WERI-Rb-1 (cell line): ENCODE measurements around the gene HERC2.
"Not testable (repeated sequence)": the region's sequence is repeated elsewhere in the genome, so short reads cannot be mapped to it uniquely, and the experiment has no call there.

Source experiments
- DNase-seq: peaks from one replicate; pipeline ENCODE4 v3.0.0-alpha.2; 2020
- H3K27ac ChIP-seq: fragments of 250-450 bp; sonication (Bioruptor Pico); 2 replicates; pipeline ENCODE4 v1.5.1; 2020; ENCODE audit warnings: mild to moderate bottlenecking, moderate library complexity
- H3K27me3 ChIP-seq: fragments of 250-450 bp; sonication (Bioruptor Pico); 2 replicates; pipeline ENCODE4 v1.5.1; 2021; ENCODE audit warnings: mild to moderate bottlenecking, low read depth, moderate library complexity; ENCODE audit not compliant: insufficient read depth, severe bottlenecking
- H3K36me3 ChIP-seq: fragments of 250-450 bp; sonication (Bioruptor Pico); 2 replicates; pipeline ENCODE4 v1.5.1; 2020; ENCODE audit warnings: mild to moderate bottlenecking, moderate library complexity
- H3K4me3 ChIP-seq: 2 replicates; pipeline ENCODE4 v1.5.1; 2011; ENCODE audit warnings: low read depth, mild to moderate bottlenecking, control low read depth, low read length
- H3K9me3 ChIP-seq: fragments of 250-450 bp; sonication (Bioruptor Pico); 2 replicates; pipeline ENCODE4 v1.5.1; 2021; ENCODE audit warnings: mild to moderate bottlenecking, moderate library complexity; ENCODE audit not compliant: severe bottlenecking
- TF ChIP-seq, protein P1 (sequence below): IDR thresholded peaks from 2 replicates; pipeline ENCODE4 v1.5.1; 2011; ENCODE audit warnings: low read depth, mild to moderate bottlenecking, control low read depth, inconsistent platforms, low read length

Gene HERC2

DNA sequence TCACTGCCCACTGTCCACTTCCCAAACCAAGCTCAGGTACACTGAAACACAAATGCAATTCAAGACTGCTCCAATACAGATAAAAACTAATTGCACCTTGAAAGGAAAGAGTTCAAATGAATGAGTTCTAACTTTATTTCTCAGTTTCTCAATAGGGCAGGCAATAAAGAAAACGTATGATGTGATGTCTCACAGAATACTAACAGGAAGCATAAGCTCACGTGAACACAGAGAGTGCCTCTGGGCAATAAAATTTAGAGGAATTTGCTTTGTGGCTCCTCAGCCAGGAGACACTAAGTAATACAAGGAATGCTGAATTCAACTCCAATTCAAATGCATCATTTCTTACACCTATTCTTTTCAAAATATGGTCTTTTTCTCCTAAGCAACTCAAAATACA is 140.6 kb downstream of the HERC2 start:
- no peak for DNase-seq
- H3K4me3 ChIP-seq = no peak overlapping the region
- no peaks in the 10 kb centered on the region for H3K9me3 ChIP-seq
- TF ChIP-seq, protein P1, sequence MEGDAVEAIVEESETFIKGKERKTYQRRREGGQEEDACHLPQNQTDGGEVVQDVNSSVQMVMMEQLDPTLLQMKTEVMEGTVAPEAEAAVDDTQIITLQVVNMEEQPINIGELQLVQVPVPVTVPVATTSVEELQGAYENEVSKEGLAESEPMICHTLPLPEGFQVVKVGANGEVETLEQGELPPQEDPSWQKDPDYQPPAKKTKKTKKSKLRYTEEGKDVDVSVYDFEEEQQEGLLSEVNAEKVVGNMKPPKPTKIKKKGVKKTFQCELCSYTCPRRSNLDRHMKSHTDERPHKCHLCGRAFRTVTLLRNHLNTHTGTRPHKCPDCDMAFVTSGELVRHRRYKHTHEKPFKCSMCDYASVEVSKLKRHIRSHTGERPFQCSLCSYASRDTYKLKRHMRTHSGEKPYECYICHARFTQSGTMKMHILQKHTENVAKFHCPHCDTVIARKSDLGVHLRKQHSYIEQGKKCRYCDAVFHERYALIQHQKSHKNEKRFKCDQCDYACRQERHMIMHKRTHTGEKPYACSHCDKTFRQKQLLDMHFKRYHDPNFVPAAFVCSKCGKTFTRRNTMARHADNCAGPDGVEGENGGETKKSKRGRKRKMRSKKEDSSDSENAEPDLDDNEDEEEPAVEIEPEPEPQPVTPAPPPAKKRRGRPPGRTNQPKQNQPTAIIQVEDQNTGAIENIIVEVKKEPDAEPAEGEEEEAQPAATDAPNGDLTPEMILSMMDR = no peak
- no peaks in the 10 kb centered on the region for H3K27me3 ChIP-seq
- peaks cover 23% of the 10 kb centered on the region for H3K36me3 ChIP-seq
- no peak overlapping the region for H3K27ac ChIP-seq

- Histone ChIP-seq H3K27me3 (no peaks in the 10 kb centered on the region), H3K36me3 (peaks cover 16% of the 10 kb centered on the region), H3K27ac (no peak overlapping the region), H3K9me3 (no peaks in the 10 kb centered on the region), H3K4me3 (no peak overlapping the region)
- DNase-seq = no peak
- TF ChIP-seq, protein P1 = no peak
Measured at GRCh38 chr15:28179270-28179669, 142.7 kb downstream of the HERC2 start.

GRCh38 chr15:28178727-28179126 is 143.3 kb downstream of the HERC2 start:
- Histone ChIP-seq H3K27me3 (no peaks in the 10 kb centered on the region), H3K36me3 (peaks cover 16% of the 10 kb centered on the region), H3K4me3 (no peak overlapping the region), H3K27ac (no peak overlapping the region), H3K9me3 (no peaks in the 10 kb centered on the region)
- TF ChIP-seq, protein P1 = no peak
- DNase-seq = no peak

- no peaks in the 10 kb centered on the region for H3K9me3 ChIP-seq
- no peak overlapping the region for H3K4me3 ChIP-seq
- peaks cover 16% of the 10 kb centered on the region for H3K36me3 ChIP-seq
- TF ChIP-seq, protein P1 = no peak
- DNase-seq = no peak
- no peaks in the 10 kb centered on the region for H3K27me3 ChIP-seq
- no peak overlapping the region for H3K27ac ChIP-seq
Measured at GRCh38 chr15:28178290-28178689, 143.7 kb downstream of the HERC2 start.

DNA sequence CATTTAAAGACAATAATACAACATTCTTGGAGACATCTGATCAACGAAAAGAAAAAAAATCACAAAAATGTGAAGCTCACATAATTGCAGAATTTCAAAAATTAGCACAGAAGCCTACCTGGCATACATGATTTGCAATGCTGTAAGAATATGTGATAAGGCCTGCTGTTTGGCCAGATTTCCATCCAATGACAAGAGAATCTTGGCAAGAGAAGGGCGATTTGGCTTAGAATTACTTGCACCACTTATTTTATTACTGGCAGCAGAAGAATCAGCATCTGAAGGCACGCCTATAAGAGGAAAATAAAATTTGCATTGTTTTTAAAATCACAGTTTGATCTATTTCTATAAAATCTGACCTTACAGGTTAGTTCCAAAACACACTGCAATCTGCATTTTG is 152.6 kb downstream of the HERC2 start:
- no peak for DNase-seq
- Histone ChIP-seq H3K27me3 (no peaks in the 10 kb centered on the region), H3K9me3 (no peaks in the 10 kb centered on the region), H3K27ac (no peak overlapping the region), H3K36me3 (peaks cover 39% of the 10 kb centered on the region), H3K4me3 (no peak overlapping the region)
- TF ChIP-seq, protein P1 = no peak

DNA sequence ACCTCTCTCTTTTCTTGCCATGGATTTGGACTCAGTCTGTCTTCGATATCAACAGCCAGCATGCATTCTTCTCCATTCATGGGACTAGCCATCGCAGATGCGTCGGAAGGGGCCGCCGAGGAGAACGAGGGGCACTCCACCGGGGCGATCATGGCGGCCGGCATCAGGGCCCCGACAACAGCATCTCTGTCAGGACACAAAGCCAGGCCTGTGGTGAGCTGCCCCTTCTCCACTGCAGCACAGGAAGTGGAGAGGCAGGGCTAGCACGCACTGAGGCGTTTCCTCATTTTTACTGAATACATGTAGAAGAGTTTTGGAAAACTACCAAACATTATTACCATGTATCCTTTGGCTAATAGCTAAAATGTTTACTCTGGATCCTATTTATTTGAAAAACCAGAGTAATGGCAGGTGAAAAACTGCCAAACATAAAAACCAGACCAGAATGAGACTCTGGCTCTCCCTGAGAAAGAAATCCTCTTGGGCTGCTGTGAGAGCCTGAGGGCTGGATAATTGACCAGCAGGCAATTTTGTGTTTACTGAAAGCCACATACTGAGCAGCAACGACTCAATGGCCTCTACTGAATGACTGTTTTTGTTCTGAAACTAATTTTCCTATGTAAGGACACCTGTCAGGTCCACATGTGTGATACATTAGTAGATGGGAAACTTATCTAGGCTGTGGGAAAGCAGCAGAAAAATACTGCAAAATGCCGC is 153.4 kb downstream of the HERC2 start:
- not testable (repeated sequence) for H3K9me3 ChIP-seq, H3K4me3 ChIP-seq, DNase-seq, H3K27ac ChIP-seq, H3K27me3 ChIP-seq
- peaks cover 43% of the 10 kb centered on the region for H3K36me3 ChIP-seq
